NCI-H2227 treated with DMSO at 0.1 percent for 48 hours (cell line): Measurements from ENCODE around the gene GNPAT.

Experiments
- DNase-seq: peaks from one replicate; lab custom pipeline; 2025; lab: John Stamatoyannopoulos, UW

Gene GNPAT

DNA sequence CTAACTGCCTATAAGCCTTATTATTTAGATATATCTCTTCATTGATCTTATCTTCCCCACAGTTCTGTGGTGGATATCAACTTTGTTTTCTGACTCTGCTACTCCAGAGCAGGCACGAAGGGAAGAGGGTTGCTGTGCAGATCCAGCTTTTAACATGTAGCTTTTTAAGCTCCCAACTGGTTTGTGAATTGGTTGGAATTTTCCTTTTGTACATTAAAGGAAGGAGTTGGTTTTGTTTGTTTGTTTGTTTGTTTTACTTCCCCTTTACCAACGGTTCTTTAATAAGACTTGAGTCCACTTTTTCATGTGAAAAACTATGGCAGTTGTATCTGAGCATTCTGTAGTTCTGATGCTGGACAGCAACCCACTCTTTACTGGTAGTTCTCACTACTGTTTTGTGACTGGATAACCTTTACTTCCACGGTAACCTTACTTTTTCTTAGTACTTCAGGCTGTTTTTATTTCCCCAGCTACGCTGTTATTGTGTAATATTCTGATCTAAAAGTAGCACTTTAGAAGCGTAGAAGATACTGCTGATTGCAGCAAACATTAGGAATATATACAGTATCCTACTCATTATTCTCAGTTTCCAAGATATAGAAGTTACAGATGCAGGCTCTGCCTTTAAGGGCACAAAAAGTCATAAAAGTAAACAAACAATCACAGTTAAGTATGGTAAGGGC, 1.6 kb downstream of the GNPAT start:
- no peak for DNase-seq

DNA sequence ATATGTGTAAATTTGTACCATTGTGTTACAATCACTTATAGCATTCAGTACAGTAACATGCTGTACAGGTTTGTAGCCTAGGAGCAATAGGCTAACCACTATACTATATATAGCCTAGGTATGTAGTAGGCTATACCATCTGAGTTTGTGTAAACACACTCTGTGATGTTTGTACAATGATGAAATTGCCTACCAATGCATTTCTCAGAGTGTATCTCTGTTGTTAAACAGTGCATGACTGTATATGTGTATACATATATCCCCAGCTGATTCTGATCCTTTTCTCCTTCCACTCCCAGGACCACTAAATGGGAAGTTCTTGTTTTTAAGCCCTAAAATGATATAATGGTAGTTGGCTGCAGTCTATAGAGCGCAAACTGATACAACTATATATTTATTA, 7.8 kb downstream of the GNPAT start:
- no peak for DNase-seq

DNA sequence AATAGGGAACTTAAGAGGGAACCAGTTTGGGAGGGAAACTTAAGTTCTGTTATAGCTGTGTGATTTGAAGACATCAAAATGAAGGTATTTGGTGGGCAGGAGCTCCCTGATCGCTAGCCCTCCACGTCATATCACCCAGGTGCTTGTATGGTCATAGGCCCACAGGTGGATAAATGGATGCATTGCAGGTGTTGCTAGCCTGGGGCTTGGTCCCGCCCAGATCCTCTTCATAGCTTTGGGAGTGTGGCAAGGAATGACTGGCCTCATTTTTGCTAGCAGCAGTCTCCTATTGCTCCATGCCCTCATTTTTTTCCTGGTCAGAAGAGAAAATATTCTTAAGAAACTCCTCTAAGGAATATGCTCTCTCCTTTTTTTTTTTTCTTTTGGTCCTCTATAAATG, 11.3 kb downstream of the GNPAT start:
- no peak for DNase-seq

DNA sequence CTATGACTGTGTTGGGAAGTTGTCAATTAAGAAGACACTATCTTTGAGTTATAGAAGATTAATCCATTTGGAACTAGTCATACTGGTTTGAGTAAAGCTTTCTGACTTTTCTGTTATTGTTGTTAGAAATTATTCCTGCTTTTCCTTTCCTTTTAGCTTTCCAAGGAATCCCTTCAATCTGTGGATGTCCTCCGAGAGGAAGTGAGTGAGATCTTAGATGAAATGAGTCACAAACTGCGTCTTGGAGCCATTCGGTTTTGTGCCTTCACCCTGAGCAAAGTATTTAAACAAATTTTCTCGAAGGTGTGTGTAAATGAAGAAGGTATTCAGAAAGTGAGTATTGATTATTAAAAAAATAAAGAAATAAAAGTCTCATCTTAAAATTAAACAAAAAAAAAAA, 19.3 kb downstream of the GNPAT start:
- no peak for DNase-seq

DNA sequence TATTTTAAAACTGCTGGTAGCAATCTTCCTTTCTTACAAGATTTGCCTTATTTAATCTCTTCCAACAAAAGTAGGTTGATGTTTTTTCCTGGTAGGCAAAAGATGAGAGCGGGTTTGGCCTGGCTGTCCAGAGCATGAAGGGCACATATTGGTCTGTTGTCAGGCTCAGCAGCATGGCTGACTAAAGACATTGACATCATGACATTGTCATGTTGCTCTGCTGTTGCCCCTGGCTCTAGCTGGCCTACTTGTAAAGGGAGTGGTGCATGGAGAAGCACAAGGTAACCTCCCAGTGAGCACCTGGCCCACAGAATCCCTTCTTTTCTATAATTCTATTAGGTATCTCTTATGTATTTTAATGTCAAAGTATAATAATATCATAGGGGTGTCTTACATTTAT, 23.6 kb downstream of the GNPAT start:
- no peak for DNase-seq

DNA sequence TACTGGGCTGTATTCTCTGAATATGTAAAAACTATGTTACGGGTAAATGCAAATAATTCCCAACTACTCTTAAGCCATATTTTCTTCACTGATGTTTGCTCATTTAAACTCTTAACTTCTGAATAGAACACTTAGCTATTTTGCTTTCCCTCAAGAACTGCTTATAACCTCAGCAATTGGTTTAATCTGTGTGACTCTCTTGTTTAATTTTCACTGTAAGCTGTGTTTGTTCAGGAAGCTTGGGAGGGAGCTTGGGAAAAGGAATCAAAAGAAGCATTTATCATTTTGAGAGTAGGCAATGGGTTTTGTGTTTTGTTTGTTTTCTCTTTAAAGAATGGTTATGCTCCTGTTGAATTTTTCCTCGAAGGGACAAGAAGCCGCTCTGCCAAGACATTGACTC, 24.4 kb downstream of the GNPAT start:
- DNase-seq, result no peak

DNA sequence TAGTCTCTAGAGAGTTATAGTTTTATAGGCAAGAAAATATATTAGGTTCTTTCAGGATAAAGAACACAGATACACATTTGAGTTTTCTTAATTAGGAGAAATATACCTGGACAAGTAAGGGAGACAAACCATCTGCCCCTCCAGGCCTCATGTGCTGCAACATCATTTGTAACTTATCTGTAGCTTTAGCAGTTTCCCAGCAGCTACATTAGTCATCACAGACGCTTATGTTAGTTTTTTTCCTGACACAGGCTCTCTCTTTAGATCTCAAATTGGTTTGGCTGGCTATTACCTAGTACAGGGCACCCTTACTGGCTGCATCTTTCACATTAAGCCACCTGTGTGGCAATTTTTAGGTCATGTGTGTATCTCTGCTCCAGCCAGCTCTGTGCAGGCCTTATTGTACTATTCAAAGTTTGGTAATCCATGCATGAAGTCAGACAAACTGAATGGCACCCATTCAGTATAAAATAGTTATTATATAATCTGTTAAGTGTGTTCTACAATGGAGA, 25.9 kb downstream of the GNPAT start:
- DNase-seq, result no peak

DNA sequence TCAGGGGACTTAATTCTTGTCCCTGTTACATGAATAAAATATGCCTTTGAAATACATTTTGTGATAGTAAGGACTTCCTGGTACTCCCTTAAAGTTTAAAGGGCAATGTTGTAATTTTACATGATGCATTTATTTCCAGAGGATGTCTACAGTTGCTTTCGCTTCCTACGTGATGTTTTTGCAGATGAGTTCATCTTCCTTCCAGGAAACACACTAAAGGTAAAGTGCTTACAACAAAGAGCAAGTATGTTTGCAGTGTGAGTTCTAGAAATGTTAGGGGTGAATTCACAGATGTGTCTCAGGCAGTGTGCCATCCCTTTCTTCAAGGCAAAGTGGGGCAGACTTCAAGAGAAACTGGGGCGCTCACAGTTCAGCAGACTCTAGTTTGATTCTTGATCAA, 31.2 kb downstream of the GNPAT start:
- DNase-seq, result no peak

DNA sequence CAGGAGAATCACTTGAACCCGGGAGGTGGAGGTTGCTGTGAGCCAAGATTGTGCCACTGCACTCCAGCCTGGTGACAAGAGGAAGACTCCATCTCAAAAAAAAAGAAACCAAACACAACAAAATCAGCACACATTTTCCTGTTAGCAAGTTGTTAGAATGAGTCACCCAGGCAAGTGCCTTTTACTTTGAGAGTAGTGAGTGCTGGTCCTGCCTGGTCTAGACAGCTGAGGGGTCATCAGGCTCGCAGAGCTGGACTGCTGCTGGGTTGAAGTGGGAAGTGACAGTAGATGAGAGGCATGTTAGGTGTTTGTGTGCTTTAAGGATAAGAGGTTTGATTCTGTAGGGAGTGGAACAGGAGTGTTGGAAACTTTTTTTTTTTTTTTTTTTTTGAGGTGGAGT, 31.9 kb downstream of the GNPAT start:
- DNase-seq, result no peak

DNA sequence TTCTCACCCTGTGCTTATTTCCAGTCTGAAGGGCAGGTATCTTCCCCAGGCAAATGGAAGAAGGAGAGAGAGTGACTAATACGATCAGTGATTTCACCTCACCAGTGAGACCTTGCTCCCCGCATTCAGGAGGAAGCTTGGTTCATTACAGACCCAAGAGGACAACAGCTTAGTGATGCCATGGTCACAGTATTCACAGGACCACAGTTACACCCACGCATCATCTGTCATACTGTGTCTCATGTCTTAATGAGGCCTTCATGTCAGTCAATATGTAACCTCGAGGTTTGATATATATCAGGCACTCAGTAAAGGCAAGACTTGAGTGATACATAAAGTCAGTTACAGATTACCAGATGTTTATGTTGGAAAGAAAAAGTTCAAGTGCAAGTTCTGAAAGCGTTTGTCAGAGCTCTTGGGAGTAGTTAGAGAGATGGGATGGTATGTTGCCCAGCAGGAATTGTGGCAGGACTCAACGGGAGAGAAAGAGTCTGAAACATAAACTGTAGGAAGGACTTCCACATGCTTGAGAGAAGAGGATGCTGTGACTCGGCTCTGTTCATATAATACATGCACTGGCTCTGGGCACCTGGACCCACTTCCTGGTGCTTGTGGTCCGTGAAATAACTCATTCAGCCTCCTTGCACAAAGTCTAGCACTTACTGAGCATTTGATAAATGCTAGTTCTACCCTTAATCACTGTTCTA, 33.3 kb downstream of the GNPAT start:
- DNase-seq, result no peak

DNA sequence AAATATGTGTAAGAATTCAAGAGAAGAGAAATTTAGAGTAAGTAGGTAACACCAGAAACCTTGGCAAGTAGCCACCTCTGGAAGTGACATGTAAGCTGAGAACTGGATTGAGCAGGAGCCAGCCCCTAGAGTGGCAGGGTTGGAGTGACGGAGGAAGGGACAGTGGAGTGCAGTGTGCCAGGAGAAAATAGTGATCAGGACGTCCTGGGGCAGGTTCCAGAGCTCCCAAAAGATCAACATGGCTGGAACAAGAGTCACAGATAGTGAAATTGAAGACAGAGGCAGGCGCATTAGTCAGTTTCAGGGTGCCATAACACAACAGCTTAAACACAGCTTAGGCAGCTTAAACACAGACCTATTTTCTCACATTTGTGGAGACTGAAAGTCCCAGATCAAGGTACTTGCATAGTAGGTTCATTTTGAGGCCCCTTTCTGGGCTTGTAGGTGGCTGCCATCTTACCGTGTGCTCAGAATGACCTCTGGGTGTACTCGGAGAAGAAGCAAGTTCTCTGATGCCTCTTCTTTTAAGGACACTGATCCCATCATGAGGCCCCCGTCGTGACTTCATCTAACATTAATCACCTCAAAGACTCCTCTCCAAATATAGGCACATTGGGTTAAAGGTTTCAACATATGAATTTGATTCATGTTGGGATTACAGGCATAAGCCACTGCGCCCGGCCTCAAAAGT, 37.2 kb downstream of the GNPAT start:
- no peak for DNase-seq

DNA sequence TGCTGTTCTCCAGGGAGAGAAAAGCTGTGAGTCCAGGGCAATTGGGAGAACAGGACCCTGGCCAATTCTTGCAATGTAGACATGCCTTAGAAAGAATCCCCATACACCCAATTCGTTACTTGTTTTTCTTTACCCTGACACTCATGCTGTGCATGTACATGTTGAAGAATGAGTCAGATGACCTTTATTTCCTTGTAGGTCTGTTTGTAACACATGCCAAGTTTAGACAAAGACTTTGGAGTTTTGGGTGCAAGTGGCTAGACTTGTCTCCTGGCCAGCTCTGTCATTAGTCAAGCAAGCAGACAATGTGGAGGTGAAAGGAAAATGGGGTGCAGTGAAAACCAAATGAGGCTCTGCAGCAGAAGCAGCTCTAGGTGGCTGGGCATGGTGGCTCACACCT, 38.1 kb downstream of the GNPAT start:
- no peak for DNase-seq

DNA sequence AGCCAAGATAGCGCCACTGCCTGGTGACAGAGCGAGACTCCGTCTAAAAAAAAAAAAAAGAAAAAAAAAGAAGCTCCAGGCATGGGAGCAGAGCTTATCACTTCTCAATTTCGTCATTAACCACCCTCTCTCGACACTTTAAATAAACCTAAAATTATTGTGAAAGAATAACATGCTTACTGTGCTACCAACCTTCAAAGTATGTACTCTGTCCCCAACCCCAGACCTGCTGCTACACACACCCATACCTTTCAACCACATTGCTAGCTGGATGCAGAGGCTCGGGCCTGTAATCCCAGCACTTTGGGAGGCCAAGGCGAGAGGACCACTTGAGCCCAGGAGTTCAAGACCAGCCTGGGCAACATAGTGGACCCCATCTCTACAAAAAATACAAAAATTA, 38.7 kb downstream of the GNPAT start:
- DNase-seq, result no peak

DNA sequence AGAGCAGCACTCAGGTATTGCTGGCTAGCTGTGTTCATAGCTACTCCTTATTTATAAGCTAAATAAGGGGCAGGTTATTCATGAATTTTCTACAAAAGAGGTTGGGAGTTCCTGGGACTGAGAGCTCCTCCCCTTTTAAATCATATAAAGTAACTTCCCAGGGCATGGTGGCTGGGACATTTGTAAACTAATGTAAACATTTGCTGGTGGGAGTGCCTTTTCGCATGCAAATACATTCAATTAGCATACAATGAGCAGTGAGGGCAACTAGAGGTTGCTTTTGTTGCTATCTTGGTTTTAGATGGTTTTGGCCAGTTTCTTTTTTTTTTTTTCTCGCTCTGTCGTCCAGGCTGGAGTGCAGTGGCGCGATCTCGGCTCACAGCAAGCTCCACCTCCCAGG, 43.4 kb downstream of the GNPAT start:
- DNase-seq, result no peak

DNA sequence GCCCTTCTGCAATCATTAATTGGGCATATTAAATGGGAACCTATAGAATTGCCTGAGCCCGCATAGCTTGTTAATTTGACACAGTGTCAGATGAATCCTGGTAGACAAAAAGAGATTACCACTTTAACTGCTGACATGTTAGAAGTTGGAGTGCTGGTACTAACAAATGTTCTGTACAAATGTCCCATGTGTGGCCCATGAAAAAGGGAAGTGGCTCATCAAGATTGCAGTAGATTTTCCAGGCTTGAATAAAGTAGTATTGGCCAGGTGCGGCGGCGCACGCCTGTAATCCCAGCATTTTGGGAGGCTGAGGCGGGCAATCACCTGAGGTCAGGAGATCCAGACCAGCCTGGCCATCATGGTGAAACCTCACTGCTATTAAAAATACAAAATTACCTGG, 45.6 kb downstream of the GNPAT start:
- no peak for DNase-seq

DNA sequence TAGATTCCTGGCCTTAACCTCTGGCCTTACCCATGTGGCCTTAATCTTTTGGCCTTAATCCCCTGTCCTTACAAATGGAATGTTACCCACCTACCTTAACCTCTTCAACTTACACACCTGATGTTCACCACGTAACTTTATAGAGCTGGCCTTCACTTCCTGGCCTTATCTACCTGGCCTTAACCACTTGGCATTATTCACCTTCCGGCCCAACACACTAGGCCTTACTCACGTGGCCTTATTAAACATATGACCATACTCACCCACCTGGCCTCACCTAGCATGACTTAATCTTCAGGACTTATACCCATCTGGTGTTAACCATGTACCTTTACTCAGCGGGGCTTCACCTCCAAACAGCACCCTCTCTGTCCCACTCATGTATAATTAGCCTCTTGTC, 54.9 kb downstream of the GNPAT start:
- DNase-seq, result no peak

DNA sequence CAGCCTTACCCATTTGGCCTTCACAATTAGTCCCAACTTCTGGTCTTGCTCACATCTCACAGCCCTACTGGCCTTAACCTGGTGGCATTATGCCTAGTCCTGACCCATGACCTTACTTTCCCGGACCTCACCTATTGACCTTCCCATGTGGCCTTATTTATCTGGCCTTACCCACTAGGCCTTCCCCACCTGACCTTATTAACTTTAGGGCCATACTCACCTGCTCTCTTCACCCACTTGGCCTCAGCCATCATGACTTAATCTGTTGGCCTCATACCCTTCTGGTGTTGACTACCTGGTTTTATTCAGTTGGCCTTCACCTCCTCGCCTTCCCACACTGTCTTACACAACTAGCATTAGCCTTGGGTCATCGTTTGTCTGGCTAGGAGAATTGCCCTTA, 61.0 kb downstream of the GNPAT start:
- no peak for DNase-seq

DNA sequence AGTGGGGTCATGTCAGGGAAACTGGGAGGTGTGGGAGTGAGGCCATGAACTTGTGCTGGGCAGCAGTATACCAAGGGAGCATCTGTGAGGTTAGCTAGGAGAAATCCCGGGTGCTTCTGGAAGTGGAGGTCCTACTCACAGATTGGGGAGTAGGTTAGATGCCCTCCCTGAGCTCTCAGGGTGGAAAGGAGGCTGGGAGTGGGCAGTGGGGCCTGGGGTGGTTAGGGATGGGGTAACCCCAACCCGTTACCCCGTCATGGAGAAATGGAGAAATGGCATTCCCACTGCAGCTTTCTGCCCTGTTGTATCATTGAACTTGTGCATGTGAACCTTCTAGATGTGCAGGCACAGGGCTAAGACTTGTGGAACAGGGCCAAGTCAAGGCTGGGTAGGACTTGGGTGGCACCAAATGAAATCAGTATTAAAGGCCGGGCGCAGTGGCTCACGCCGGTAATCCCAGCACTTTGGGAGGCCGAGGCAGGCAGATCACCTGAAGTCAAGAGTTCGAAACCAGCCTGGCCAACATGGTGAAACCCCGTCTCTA, 69.5 kb downstream of the GNPAT start:
- no peak for DNase-seq

DNA sequence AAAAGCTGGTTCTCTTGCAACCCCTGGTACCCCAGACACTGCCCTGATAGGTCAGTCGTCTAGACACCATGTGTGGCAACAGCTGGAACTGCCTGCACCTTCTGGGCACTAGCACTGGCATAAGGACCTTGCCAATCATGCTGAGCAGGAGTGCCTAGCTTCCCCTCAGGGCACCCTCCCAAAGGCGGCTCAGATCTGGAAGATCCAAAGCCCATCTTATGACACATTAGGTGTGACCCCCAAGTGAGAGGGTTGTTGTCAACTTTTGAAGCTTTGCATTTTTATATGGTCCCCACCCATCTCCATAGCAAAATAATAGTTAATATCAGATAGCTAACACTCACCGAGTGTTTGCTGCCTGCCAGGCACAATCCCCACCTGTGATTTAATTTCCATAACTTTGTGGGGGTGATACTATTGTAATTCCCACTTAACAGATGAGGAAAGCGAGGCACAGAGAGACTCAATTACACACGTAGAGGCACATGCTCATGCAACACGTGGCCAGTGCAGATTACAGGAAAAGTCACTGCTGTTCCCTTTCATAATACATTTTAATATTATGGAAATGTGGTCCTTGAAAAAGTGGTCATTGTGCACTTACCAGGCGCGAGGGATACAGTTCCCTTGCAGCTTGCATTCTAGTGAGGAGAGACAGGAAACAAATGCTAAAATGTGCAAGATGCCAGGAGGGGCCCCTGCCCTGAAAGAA, 70.9 kb downstream of the GNPAT start:
- DNase-seq, result no peak

DNA sequence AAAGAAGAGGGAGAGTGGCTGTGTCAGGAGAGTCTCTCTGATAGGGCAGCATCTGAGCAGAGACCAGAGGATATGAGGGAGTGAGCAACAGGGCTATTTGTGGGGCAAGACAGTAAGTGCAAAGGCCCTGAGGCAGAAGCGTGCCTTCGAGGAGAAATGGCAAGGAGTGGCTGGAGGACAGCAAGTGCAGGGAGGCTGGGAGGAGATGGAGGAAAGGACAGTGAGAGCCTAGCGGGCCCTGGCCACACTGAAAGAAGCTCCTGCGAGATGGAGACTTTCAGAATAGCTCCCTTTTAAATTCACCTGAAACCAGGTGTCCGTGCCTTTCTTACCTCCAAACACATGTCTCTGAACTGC, 71.4 kb downstream of the GNPAT start:
- no peak for DNase-seq

DNA sequence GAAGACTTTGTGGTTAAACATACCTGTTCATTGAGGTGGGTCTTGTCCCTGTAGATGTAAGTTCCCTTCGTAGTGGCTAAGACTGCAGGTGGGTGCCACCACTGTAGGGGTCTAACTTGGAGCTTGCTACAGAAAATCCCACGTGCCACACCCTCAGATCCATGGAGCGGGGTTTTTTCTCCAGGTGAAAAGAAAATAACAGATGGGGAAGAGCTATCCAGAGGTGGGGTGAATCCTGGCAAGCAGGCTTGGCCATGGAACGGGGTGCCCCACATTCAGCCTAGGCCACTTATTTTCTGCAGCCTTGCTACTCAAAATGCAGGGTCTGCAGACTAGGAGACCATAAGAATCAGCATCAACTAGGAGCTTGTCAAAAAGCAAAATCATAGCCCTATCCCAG, 72.6 kb downstream of the GNPAT start:
- no peak for DNase-seq

DNA sequence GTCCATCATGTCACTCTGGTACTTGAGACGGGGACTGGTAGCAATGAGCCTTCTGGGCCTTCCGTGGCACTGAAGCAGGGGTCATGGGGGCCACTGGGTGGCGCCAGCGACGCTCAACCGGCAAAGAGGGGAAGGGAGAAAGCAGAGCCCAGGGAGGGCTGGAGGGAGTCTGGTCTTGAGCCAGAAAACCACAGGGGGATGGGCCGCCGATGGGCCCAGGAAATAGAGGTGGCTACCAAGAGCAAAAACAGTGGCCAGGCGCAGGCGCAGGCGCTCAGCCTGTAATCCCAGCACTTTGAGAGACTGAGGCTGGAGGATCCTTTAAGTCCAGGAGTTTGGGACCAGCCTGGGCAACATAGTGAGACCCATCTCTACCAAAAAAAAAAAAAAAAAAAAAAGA, 74.9 kb downstream of the GNPAT start:
- DNase-seq, result no peak
